Lung (tissue), 12 donors: ENCODE results near the gene STRIP1. TPM values are rescaled to one million over a fixed set of nuclear protein-coding genes. Genes with fewer than 3 reads are reported as not detected.

ENCODE experiments used
- ATAC-seq: fragments of 200-7000 bp; cut with Tn5 transposase; one replicate; pipeline ENCODE4 v1.9.1; 2020; ENCODE audit warnings: moderate number of reproducible peaks; ENCODE audit not compliant: insufficient read depth, low FRiP score
- DNase-seq, 3 donors: peaks; one replicate each; pipeline ENCODE4 v3.0.0-alpha.2; 2013 to 2017
- H3K27ac ChIP-seq, 2 donors: one replicate each; pipeline ENCODE4 v1.5.1; 2013; ENCODE audit warnings: mild to moderate bottlenecking in 2 of 2, moderate library complexity in 2 of 2, control low read depth in 1 of 2, inconsistent platforms in 1 of 2, low read depth in 1 of 2, low read length in 1 of 2
- H3K27me3 ChIP-seq, 3 donors: one replicate each; pipeline ENCODE4 v1.5.1; 2013; ENCODE audit warnings: low read length in 2 of 3; ENCODE audit not compliant: control insufficient read depth in 3 of 3, insufficient read depth in 3 of 3
- H3K36me3 ChIP-seq, 4 donors: one replicate each; pipeline ENCODE4 v1.5.1; 2013; ENCODE audit warnings: low read length in 4 of 4, mild to moderate bottlenecking in 1 of 4, moderate library complexity in 1 of 4; ENCODE audit not compliant: control insufficient read depth in 4 of 4, insufficient read depth in 4 of 4
- H3K4me1 ChIP-seq, 5 donors: one replicate each; pipeline ENCODE4 v1.5.1; 2013; ENCODE audit warnings: low read length in 5 of 5, mild to moderate bottlenecking in 2 of 5, moderate library complexity in 1 of 5; ENCODE audit not compliant: control insufficient read depth in 5 of 5, insufficient read depth in 5 of 5
- H3K4me3 ChIP-seq: one replicate; pipeline ENCODE4 v1.5.1; 2013; ENCODE audit warnings: mild to moderate bottlenecking, control low read depth, moderate library complexity
- H3K9ac ChIP-seq, 2 donors: one replicate each; pipeline ENCODE4 v1.5.1; 2013; ENCODE audit warnings: low read length in 2 of 2, control low read depth in 1 of 2; ENCODE audit not compliant: insufficient read depth in 1 of 2
- H3K9me3 ChIP-seq, 4 donors: one replicate each; pipeline ENCODE4 v1.5.1; 2013; ENCODE audit warnings: low read length in 3 of 4, mild to moderate bottlenecking in 1 of 4, moderate library complexity in 1 of 4; ENCODE audit not compliant: control insufficient read depth in 4 of 4, insufficient read depth in 3 of 4
- CTCF ChIP-seq: IDR thresholded peaks from 2 replicates; pipeline ENCODE4 v1.5.1; 2012; ENCODE audit warnings: mild to moderate bottlenecking; ENCODE audit errors: control extremely low read depth, extremely low read depth
- WGBS, 2 donors: extraction: QIAGEN DNeasy Blood & Tissue Kit; methylation state at CpG; one replicate each; pipeline ENCODE4 v1.1.7; 2013; 5-methylcytosine and 5-hydroxymethylcytosine counted together
- polyA plus RNA-seq, 2 donors: library from polyadenylated mRNA; stranded (reverse); fragments of 200-250 nt; gene quantifications; one replicate each; pipeline ENCODE4 v1.2.1, GENCODE V29; 2013
- total RNA-seq, 2 donors: library from RNA; depleted of rRNA in 1 of 2; stranded (reverse); fragments of >200 nt in 1 of 2; gene quantifications; one replicate each; pipeline ENCODE4 v1.2.1, GENCODE V29; 2014 to 2021
- donor health status: control.
- donor health status: control.
- donor health status: Bipolar disorder and iron deficiency.
- donor health status: healthy.
- donor health status: DM: yes; HTN: yes; CAD: no.

Gene STRIP1
- total and polyA plus RNA-seq, 4 donors: 11.7 to 68.2 (median 28.5) TPM

GRCh38 chr1:110067893-110068645 is 33.6 kb downstream of the STRIP1 start:
- no peak overlapping the region for H3K4me3 ChIP-seq
- peak overlapping the region in 1 of 2 donors; percentile 11 for H3K9ac ChIP-seq
- ATAC-seq (no peak), DNase-seq (peak; percentile 45 to 52 (median 50))
- H3K9me3 ChIP-seq: peaks cover 0 to 4% (median 0%) of the 10 kb centered on the region in 4 donors
- H3K27me3 ChIP-seq: peaks cover 0 to 63% (median 61%) of the 10 kb centered on the region in 3 donors
- no peaks in the 10 kb centered on the region for H3K36me3 ChIP-seq
- WGBS, 2 donors: 7 to 15% methylated on average over 65 to 68 of the region's 68 CpGs
- H3K4me1 ChIP-seq: peaks cover 0 to 20% (median 7%) of the 10 kb centered on the region in 5 donors
- no peak for TF ChIP-seq CTCF
- H3K27ac ChIP-seq: no peak overlapping the region

GRCh38 chr1:110068646-110069403 is 34.4 kb downstream of the STRIP1 start:
- peak; percentile 4 for ATAC-seq
- no peak overlapping the region for H3K27ac ChIP-seq
- DNase-seq: peak in 2 of 3 donors; percentile 46 to 57
- H3K36me3 ChIP-seq: no peaks in the 10 kb centered on the region
- peaks cover 0 to 20% (median 7%) of the 10 kb centered on the region in 5 donors for H3K4me1 ChIP-seq
- no peak for TF ChIP-seq CTCF
- peak overlapping the region in 1 of 2 donors; percentile 11 for H3K9ac ChIP-seq
- H3K27me3 ChIP-seq: peaks cover 0 to 71% (median 68%) of the 10 kb centered on the region in 3 donors
- no peak overlapping the region for H3K4me3 ChIP-seq
- WGBS, 2 donors: 3 to 9% methylated on average over 64 to 68 of the region's 68 CpGs
- peaks cover 0 to 4% (median 0%) of the 10 kb centered on the region in 4 donors for H3K9me3 ChIP-seq

- no peak for TF ChIP-seq CTCF
- peaks cover 0 to 4% (median 0%) of the 10 kb centered on the region in 4 donors for H3K9me3 ChIP-seq
- H3K27me3 ChIP-seq: peaks cover 0 to 79% (median 74%) of the 10 kb centered on the region in 3 donors
- ATAC-seq (peak; percentile 8), DNase-seq (peak in 1 of 3 donors; percentile 26)
- H3K36me3 ChIP-seq: no peaks in the 10 kb centered on the region
- 12 to 17% methylated on average over 64 of the region's 64 CpGs for WGBS, 2 donors
- no peak overlapping the region for H3K27ac ChIP-seq
- H3K4me3 ChIP-seq: no peak overlapping the region
- H3K9ac ChIP-seq: no peak overlapping the region
- peaks cover 0 to 20% (median 7%) of the 10 kb centered on the region in 5 donors for H3K4me1 ChIP-seq
Observed at GRCh38 chr1:110069404-110070281, 35.2 kb downstream of the STRIP1 start.
